Breast epithelium (tissue), 4 donors: ENCODE measurements around the gene POU6F1. TPM values are rescaled to one million over a fixed set of nuclear protein-coding genes. Genes with fewer than 3 reads are reported as not detected.

ENCODE experiments used
- DNase-seq, 2 donors: peaks; one replicate each; pipeline ENCODE4 v3.0.0-alpha.2; 2019; ENCODE audit warnings: low spot score in 2 of 2
- H3K27ac ChIP-seq, 2 donors: fragments of 200-600 bp; sonication (generic) in 1 of 2; one replicate each; pipeline ENCODE4 v1.5.1; 2016 to 2019; ENCODE audit warnings: mild to moderate bottlenecking in 1 of 2
- H3K27me3 ChIP-seq, 2 donors: fragments of 200-600 bp; sonication (generic) in 1 of 2; one replicate each; pipeline versions ENCODE4 v1.5.1 to v1.6.0; 2017 to 2019; ENCODE audit warnings: control low read depth in 1 of 2, mild to moderate bottlenecking in 1 of 2
- H3K36me3 ChIP-seq: fragments of 200-600 bp; one replicate; pipeline ENCODE4 v1.5.1; 2019
- H3K4me1 ChIP-seq, 2 donors: fragments of 200-600 bp; sonication (generic); one replicate each; pipeline ENCODE4 v1.5.1; 2016 to 2019; ENCODE audit warnings: control low read depth in 1 of 2
- H3K4me3 ChIP-seq, 3 donors: fragments of 200-600 bp; sonication (generic); 1 replicate in 2 of 3; 2 replicates in 1 of 3; pipeline ENCODE4 v1.5.1; 2016 to 2019; ENCODE audit warnings: mild to moderate bottlenecking in 3 of 3, moderate library complexity in 2 of 3
- H3K9me3 ChIP-seq, 2 donors: fragments of 200-600 bp; sonication (generic) in 1 of 2; one replicate each; pipeline ENCODE4 v1.5.1; 2016 to 2019; ENCODE audit warnings: control low read depth in 1 of 2
- POLR2A ChIP-seq: fragments of 450-650 bp; IDR thresholded peaks from one replicate; pipeline ENCODE4 v1.6.1; 2016; ENCODE audit warnings: antibody characterized with exemption, mild to moderate bottlenecking, moderate library complexity
- POLR2AphosphoS5 ChIP-seq, 3 donors: sonication (generic); formaldehyde crosslinking; IDR thresholded peaks; one replicate each; pipeline ENCODE4 v1.6.1; 2017; ENCODE audit warnings: antibody characterized with exemption in 3 of 3
- intact Hi-C: fragments of 100-400 bp; cut with DNase I; formaldehyde crosslinking; loops from one replicate; pipeline ENCODE4 v1.15.1; 2023; ENCODE audit warnings: low total_unique reads
- total RNA-seq, 3 donors: library from RNA; depleted of rRNA; stranded (reverse); fragments of >200 nt; gene quantifications; one replicate each; pipeline ENCODE4 v1.1.0, GENCODE V29; 2016
- TF ChIP-seq, protein P1 (sequence below), 3 donors: fragments of 450-650 bp; IDR thresholded peaks; one replicate each; pipeline ENCODE4 v1.5.1; 2016 to 2017; ENCODE audit warnings: antibody characterized with exemption in 3 of 3, mild to moderate bottlenecking in 3 of 3, moderate library complexity in 3 of 3

Gene POU6F1
- total RNA-seq, 3 donors from 2014 or later = 10.5 to 23.3 (median 15.2) TPM

DNA sequence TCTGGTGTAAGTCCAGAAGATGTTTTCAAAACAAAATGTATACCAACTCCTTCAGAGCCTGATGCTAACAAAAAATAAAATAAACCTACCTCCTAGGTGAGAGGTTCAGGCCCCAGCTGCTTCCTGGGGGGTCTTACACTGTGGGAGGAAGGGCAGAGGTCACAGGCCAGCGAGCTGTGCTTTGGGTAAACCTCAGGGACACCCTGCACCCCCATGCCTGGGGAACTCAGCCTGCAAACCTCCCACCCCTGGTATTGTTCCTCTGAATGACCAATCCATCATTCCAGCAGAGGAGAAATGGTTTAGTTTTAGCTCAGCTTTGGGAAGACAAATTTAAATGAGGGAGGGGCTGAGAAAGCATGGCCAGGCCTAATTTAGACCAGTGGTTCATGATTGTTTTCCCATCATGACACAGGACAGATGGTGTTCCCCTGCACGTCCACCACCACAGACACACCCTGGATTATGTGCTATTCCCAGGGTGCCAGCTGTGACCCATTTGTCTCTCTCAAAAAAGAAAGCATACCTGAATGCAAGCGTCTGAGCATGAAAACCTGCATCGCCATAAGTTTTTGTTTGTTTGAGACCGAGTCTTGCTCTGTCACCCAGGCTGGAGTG is 30.4 kb downstream of the POU6F1 start:
- H3K4me1 ChIP-seq = no peaks in the 10 kb centered on the region
- TF ChIP-seq, protein P1, sequence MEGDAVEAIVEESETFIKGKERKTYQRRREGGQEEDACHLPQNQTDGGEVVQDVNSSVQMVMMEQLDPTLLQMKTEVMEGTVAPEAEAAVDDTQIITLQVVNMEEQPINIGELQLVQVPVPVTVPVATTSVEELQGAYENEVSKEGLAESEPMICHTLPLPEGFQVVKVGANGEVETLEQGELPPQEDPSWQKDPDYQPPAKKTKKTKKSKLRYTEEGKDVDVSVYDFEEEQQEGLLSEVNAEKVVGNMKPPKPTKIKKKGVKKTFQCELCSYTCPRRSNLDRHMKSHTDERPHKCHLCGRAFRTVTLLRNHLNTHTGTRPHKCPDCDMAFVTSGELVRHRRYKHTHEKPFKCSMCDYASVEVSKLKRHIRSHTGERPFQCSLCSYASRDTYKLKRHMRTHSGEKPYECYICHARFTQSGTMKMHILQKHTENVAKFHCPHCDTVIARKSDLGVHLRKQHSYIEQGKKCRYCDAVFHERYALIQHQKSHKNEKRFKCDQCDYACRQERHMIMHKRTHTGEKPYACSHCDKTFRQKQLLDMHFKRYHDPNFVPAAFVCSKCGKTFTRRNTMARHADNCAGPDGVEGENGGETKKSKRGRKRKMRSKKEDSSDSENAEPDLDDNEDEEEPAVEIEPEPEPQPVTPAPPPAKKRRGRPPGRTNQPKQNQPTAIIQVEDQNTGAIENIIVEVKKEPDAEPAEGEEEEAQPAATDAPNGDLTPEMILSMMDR (IDR thresholded peaks at IDR 0.05) = no peak
- TF ChIP-seq POLR2A (no peak), POLR2AphosphoS5 (IDR thresholded peaks at IDR 0.05) (no peak)
- no peaks in the 10 kb centered on the region for H3K27me3 ChIP-seq
- H3K36me3 ChIP-seq = no peaks in the 10 kb centered on the region
- no peaks in the 10 kb centered on the region for H3K9me3 ChIP-seq
- intact Hi-C loops = no loop called here
- no peak for DNase-seq
- no peak overlapping the region for H3K27ac ChIP-seq
- H3K4me3 ChIP-seq = no peak overlapping the region

DNA sequence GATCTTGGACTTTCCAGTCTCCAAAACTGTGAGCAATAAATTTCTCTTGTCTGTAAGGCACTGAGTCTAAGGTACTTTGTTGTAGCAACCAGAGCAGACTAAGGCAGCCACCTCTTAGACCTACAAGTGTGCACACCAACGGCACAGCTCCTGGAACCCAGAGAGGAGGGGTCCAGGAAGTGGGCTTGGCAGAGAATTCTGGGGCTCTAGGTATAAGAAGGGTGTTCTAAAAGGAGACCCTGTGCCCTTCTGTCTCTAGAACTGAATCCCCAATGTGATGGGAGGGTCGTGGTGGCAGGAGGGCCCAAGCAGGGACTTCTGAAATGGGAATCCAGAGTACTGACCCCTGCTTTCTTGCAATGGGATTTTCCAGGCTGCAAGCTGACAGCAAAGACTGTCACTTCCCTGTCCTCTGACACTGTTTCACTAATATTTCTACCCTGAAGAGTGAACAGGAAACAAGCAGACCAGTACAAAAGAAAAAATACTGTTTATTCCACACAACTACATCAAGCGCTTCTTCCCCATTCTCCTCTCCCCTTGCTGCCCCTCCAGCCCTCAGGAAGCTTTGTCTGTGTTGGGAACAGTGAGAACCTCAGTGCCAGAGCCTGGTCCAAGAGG is 31.3 kb downstream of the POU6F1 start:
- Histone ChIP-seq H3K9me3 (no peaks in the 10 kb centered on the region), H3K27ac (no peak overlapping the region)

DNA sequence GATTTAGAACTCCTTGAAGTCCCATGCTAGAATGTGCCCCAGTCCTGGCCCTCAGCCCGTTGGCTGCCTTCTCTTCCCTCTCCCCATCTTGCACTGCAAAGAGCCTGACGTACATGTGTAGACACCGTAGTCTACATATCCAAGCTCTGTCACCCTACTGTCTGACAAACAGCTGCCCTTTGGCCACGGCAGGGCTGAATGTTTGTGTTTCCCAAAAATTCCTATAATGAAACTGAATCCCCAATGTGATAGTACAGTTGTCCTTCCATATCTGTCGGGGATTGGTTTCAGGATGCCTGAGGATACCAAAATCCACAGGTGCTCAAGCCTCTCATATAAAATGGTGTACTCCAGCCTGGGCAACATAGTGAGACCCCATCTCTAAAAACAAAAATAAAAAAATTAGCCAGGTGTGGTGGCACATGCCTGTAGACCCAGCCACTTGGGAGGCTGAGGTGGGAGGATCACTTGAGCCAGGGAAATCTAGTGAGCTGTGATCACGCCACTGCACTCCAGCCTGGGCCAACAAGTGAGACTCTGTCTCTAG is 32.6 kb downstream of the POU6F1 start:
- H3K4me3 ChIP-seq = no peak overlapping the region
- H3K27ac ChIP-seq = no peak overlapping the region
- no peaks in the 10 kb centered on the region for H3K9me3 ChIP-seq
- intact Hi-C loops = no loop called here
- H3K27me3 ChIP-seq = no peaks in the 10 kb centered on the region
- H3K4me1 ChIP-seq = no peaks in the 10 kb centered on the region
- DNase-seq = no peak
- H3K36me3 ChIP-seq = no peaks in the 10 kb centered on the region
- TF ChIP-seq POLR2A (no peak), POLR2AphosphoS5 (IDR thresholded peaks at IDR 0.05) (no peak)
- TF ChIP-seq, protein P1 (IDR thresholded peaks at IDR 0.05) = no peak

More for the DNA sequence above, 31.3 kb downstream of the POU6F1 start:
- Histone ChIP-seq H3K36me3 (no peaks in the 10 kb centered on the region), H3K27me3 (no peaks in the 10 kb centered on the region), H3K4me1 (no peaks in the 10 kb centered on the region), H3K4me3 (no peak overlapping the region)
- TF ChIP-seq POLR2AphosphoS5 (IDR thresholded peaks at IDR 0.05) = no peak
- no peak for TF ChIP-seq POLR2A
- TF ChIP-seq, protein P1 (IDR thresholded peaks at IDR 0.05) = no peak
- no peak for DNase-seq
- intact Hi-C loops = no loop called here

DNA sequence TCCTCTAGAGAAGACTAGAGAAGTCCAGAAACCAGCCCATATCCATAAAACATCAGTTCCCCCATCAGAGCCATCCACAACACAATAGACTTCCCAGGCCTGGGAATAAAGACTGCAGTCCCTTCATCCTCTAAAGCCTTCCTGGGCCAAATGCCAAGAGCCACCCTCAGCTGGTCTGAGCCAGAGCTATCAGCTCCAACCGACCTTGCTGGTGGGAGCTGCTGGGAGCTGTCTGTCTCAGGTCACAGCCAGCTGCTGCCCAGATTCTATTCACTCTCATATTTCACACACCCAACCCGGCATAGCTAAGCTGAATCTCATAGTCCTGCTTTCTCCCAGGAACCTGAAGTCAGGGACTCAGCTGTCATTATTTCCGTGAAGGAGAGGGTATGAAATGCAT is 34.0 kb downstream of the POU6F1 start:
- TF ChIP-seq POLR2AphosphoS5 (IDR thresholded peaks at IDR 0.05) (no peak), POLR2A (no peak)
- TF ChIP-seq, protein P1 (IDR thresholded peaks at IDR 0.05) = no peak
- Histone ChIP-seq H3K27me3 (no peaks in the 10 kb centered on the region), H3K4me3 (no peak overlapping the region), H3K9me3 (no peaks in the 10 kb centered on the region), H3K4me1 (no peaks in the 10 kb centered on the region), H3K36me3 (no peaks in the 10 kb centered on the region), H3K27ac (no peak overlapping the region)
- intact Hi-C loops = no loop called here
- no peak for DNase-seq

DNA sequence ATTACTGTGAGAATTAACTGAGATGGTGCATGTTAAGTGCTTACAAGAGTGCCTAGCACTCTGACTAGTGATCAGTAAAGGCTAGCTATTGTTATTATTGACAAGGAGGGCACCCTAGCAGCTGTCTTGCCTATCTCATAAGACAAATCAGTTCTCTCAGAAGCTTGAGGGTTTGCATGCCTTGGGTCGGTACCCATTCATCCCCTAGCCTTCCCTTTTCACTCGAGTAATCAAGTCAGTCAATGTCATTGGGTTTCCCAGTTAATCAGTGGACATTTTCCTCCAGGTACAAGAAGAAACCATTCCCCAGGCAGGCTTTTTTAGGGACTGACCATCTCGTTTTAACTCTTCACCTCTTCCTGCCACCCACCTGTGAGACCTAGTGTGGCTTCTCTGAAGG is 34.5 kb downstream of the POU6F1 start:
- no peak overlapping the region for H3K27ac ChIP-seq
- H3K4me3 ChIP-seq = no peak overlapping the region
- intact Hi-C loops = no loop called here
- no peaks in the 10 kb centered on the region for H3K9me3 ChIP-seq
- DNase-seq = no peak
- TF ChIP-seq POLR2AphosphoS5 (IDR thresholded peaks at IDR 0.05) = no peak
- TF ChIP-seq, protein P1 (IDR thresholded peaks at IDR 0.05) = no peak
- H3K4me1 ChIP-seq = no peaks in the 10 kb centered on the region
- no peaks in the 10 kb centered on the region for H3K27me3 ChIP-seq
- no peaks in the 10 kb centered on the region for H3K36me3 ChIP-seq
